Measurements from ENCODE around the gene USP25.
"Not testable (repeated sequence)": the region's sequence is repeated elsewhere in the genome, so short reads cannot be mapped to it uniquely, and the experiment has no call there.

USP25 gene

DNA sequence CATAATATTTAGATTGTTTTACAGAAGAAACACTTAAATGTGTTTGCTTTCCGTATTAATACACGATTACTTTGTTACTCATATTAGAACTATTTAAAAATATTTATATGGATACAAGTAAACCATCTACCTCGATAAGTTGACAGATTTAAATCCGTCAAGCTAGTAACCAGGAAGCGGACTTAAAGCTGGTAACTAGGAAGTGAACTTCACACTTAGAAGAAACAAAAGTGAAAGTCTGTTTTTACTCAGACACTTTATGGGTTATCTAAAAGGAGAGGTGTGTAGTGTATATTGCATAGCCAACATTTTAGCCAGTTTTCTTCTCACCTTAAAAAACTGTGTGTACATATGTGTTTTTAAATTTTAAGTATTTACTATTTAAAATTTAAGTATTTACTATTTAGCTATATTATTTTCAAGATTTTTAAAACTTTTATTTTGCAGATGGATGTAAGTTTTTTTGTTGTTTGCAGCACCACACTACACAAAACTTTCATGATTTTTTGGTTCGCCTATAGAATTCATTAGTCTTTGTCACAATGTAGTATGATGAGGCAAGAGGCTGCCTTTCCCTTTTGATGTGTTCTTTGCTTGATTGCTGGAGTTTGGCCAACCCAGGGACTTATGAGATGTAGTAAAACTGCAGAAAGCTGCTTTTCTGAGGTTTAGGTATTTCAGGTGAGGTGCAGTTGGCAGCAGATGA lies 2.7 kb downstream of the USP25 start:
- peaks cover 10% of the 10 kb centered on the region for H3K4me1 ChIP-seq (ENCODE audit: control insufficient read depth, insufficient read depth, low read length, unreplicated experiment)
- H3K4me3 ChIP-seq (ENCODE audit: low read depth, low read length): peak overlapping the region; percentile 88
- H3K27ac ChIP-seq (ENCODE audit: low read depth, low read length): no peak overlapping the region
- no peaks in the 10 kb centered on the region for H3K36me3 ChIP-seq (ENCODE audit: insufficient read depth, low read length)
- no peaks in the 10 kb centered on the region for H3K27me3 ChIP-seq (ENCODE audit: insufficient read depth, low read length)
- H2AFZ ChIP-seq (ENCODE audit: low read length, unreplicated experiment): no peak overlapping the region
- H3K79me2 ChIP-seq (ENCODE audit: control insufficient read depth, insufficient read depth, low read length, unreplicated experiment): peaks cover 66% of the 10 kb centered on the region

- no peak overlapping the region for H2AFZ ChIP-seq (ENCODE audit: low read length, unreplicated experiment)
- no peak overlapping the region for H3K27ac ChIP-seq (ENCODE audit: low read depth, low read length)
- H3K27me3 ChIP-seq (ENCODE audit: insufficient read depth, low read length): no peaks in the 10 kb centered on the region
- peak overlapping the region; percentile 88 for H3K4me3 ChIP-seq (ENCODE audit: low read depth, low read length)
- H3K36me3 ChIP-seq (ENCODE audit: insufficient read depth, low read length): no peaks in the 10 kb centered on the region
- H3K4me1 ChIP-seq (ENCODE audit: control insufficient read depth, insufficient read depth, low read length, unreplicated experiment): peaks cover 10% of the 10 kb centered on the region
- peaks cover 71% of the 10 kb centered on the region for H3K79me2 ChIP-seq (ENCODE audit: control insufficient read depth, insufficient read depth, low read length, unreplicated experiment)
Measured at GRCh38 chr21:15732996-15733329, 3.2 kb downstream of the USP25 start.

DNA sequence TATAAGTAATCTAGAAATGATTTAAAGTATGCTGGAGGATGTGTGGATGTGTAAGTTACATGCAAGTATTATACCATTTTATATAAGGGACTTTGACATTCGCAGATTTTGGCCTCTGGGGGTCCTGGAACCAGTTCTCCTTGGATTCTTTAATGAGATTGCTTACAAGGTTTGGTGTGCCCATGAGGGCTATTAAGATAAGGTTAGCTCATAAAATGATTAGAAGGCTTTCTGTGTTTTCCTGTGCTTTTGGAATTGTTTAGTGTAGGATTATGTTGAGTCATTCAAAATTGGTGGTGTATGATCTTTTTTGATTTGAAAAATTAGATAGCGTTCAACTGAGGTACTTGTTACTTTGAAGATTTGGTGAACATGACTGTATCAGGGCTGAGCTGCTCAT lies 5.6 kb downstream of the USP25 start:
- H2AFZ ChIP-seq (ENCODE audit: low read length, unreplicated experiment): no peak overlapping the region
- H3K27me3 ChIP-seq (ENCODE audit: insufficient read depth, low read length): no peaks in the 10 kb centered on the region
- peaks cover 16% of the 10 kb centered on the region for H3K4me1 ChIP-seq (ENCODE audit: control insufficient read depth, insufficient read depth, low read length, unreplicated experiment)
- H3K4me3 ChIP-seq (ENCODE audit: low read depth, low read length): peak overlapping the region; percentile 20; the same call in 1 of the 2 replicates
- peak overlapping the region; percentile 24; the same call in 1 of the 2 replicates for H3K27ac ChIP-seq (ENCODE audit: low read depth, low read length)
- H3K36me3 ChIP-seq (ENCODE audit: insufficient read depth, low read length): no peaks in the 10 kb centered on the region
- peaks cover 96% of the 10 kb centered on the region for H3K79me2 ChIP-seq (ENCODE audit: control insufficient read depth, insufficient read depth, low read length, unreplicated experiment)

DNA sequence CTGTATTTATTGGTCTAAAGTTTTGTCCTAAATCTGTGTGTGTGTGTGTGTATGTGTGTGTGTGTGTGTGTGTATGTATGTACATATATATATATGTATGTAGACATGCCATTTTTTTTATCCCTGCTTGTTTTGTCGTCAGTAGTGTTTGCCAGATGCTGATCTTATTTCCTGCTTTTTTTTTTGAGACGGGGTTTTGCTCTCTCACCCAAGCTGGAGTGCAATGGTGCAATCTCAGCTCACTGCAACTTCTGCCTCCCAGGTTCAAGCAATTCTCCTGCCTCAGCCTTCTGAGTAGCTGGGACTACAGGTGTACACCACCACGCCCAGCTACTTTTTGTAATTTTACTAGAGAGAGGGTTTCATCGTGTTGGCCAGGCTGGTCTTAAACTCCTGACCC lies 6.1 kb downstream of the USP25 start:
- not testable (repeated sequence) for H3K27me3 ChIP-seq (ENCODE audit: insufficient read depth, low read length); H2AFZ ChIP-seq (ENCODE audit: low read length, unreplicated experiment); H3K36me3 ChIP-seq (ENCODE audit: insufficient read depth, low read length)
- Histone ChIP-seq H3K4me1 (ENCODE audit: control insufficient read depth, insufficient read depth, low read length, unreplicated experiment) (peaks cover 18% of the 10 kb centered on the region), H3K79me2 (ENCODE audit: control insufficient read depth, insufficient read depth, low read length, unreplicated experiment) (peaks cover 94% of the 10 kb centered on the region), H3K4me3 (ENCODE audit: low read depth, low read length) (peak overlapping the region; percentile 67), H3K27ac (ENCODE audit: low read depth, low read length) (peak overlapping the region; percentile 24; the same call in 1 of the 2 replicates)

DNA sequence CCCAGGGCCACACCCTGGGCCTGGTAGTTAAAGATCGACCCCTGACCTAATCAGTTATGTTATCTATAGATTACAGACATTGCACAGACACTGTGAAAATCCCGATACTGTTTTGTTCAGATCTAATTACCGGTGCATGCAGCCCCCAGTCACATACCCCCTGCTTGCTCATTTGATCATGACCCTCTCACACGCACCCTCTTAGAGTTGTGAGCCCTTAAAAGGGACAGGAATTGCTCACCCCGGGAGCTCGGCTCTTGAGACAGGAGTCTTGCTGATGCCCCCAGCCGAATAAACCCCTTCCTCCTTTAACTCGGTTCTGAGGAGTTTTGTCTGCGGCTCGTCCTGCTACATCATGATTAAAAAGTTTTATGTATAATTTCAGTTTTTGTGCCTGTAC lies 9.0 kb downstream of the USP25 start:
- not testable (repeated sequence) for H3K27ac ChIP-seq (ENCODE audit: low read depth, low read length); H2AFZ ChIP-seq (ENCODE audit: low read length, unreplicated experiment); H3K27me3 ChIP-seq (ENCODE audit: insufficient read depth, low read length); H3K4me3 ChIP-seq (ENCODE audit: low read depth, low read length)
- H3K79me2 ChIP-seq (ENCODE audit: control insufficient read depth, insufficient read depth, low read length, unreplicated experiment): peaks cover 94% of the 10 kb centered on the region
- peaks cover 30% of the 10 kb centered on the region for H3K4me1 ChIP-seq (ENCODE audit: control insufficient read depth, insufficient read depth, low read length, unreplicated experiment)
- H3K36me3 ChIP-seq (ENCODE audit: insufficient read depth, low read length): peaks cover 12% of the 10 kb centered on the region

DNA sequence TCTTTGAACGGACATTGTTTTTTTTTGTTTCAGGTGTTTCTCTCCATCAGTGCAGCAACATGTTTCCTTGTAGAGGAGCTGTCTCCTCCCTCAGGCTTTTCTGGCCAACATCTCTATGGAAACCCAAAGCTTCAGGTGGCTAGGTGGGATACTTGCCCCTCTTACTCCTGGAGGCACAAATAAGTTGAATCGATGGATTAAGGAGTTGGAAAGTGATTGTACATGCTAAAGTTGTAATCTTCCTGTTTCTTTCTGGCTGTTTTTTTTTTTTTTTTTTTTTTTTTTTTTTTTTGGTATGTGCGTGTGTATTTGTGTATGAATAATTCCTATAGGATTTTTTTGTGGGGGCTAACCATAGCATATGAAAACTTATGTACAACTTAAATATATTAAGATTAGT lies 10.6 kb downstream of the USP25 start:
- Histone ChIP-seq H3K36me3 (ENCODE audit: insufficient read depth, low read length) (peaks cover 12% of the 10 kb centered on the region), H3K27ac (ENCODE audit: low read depth, low read length) (no peak overlapping the region), H3K79me2 (ENCODE audit: control insufficient read depth, insufficient read depth, low read length, unreplicated experiment) (peaks cover 93% of the 10 kb centered on the region), H3K27me3 (ENCODE audit: insufficient read depth, low read length) (no peaks in the 10 kb centered on the region), H3K4me3 (ENCODE audit: low read depth, low read length) (no peak overlapping the region), H2AFZ (ENCODE audit: low read length, unreplicated experiment) (no peak overlapping the region), H3K4me1 (ENCODE audit: control insufficient read depth, insufficient read depth, low read length, unreplicated experiment) (peaks cover 27% of the 10 kb centered on the region)

- no peak overlapping the region for H2AFZ ChIP-seq (ENCODE audit: low read length, unreplicated experiment)
- H3K79me2 ChIP-seq (ENCODE audit: control insufficient read depth, insufficient read depth, low read length, unreplicated experiment): peaks cover 94% of the 10 kb centered on the region
- peaks cover 12% of the 10 kb centered on the region for H3K36me3 ChIP-seq (ENCODE audit: insufficient read depth, low read length)
- no peak overlapping the region for H3K27ac ChIP-seq (ENCODE audit: low read depth, low read length)
- H3K4me1 ChIP-seq (ENCODE audit: control insufficient read depth, insufficient read depth, low read length, unreplicated experiment): peaks cover 24% of the 10 kb centered on the region
- no peaks in the 10 kb centered on the region for H3K27me3 ChIP-seq (ENCODE audit: insufficient read depth, low read length)
- H3K4me3 ChIP-seq (ENCODE audit: low read depth, low read length): no peak overlapping the region
Measured at GRCh38 chr21:15741510-15741909, 11.7 kb downstream of the USP25 start.

DNA sequence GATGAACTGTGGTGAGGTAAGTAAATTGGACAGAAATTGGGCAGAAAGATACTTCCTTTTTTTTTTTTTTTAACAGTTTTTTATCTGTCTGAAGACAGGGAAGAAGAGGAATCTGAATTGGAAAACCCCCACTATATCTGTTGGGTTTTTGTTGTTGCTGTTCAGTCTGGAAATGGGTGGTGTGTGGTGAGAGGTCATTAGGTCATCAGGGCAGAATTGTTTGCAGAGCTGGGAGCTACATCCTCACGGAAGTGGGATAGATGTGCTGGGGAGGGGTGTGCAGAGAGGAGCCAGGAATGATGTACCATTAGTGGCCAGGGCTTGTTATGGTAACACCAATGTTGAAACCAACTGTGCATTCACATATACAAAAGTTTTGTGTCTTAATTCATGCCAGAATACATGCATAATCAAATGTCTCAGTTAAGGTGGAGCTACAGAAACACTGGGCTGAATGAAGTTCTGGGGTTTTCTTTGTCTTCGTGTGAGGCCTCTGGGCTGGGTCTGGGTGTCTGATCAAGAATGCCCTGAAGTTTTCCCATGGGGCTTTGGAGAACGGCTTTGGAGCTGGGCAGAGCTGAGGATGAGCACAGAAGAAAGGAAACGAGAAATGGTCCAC lies 12.4 kb downstream of the USP25 start:
- Histone ChIP-seq H3K4me3 (ENCODE audit: low read depth, low read length) (no peak overlapping the region), H3K36me3 (ENCODE audit: insufficient read depth, low read length) (peaks cover 12% of the 10 kb centered on the region), H2AFZ (ENCODE audit: low read length, unreplicated experiment) (no peak overlapping the region), H3K27ac (ENCODE audit: low read depth, low read length) (no peak overlapping the region), H3K79me2 (ENCODE audit: control insufficient read depth, insufficient read depth, low read length, unreplicated experiment) (peaks cover 94% of the 10 kb centered on the region), H3K4me1 (ENCODE audit: control insufficient read depth, insufficient read depth, low read length, unreplicated experiment) (peaks cover 24% of the 10 kb centered on the region), H3K27me3 (ENCODE audit: insufficient read depth, low read length) (no peaks in the 10 kb centered on the region)

DNA sequence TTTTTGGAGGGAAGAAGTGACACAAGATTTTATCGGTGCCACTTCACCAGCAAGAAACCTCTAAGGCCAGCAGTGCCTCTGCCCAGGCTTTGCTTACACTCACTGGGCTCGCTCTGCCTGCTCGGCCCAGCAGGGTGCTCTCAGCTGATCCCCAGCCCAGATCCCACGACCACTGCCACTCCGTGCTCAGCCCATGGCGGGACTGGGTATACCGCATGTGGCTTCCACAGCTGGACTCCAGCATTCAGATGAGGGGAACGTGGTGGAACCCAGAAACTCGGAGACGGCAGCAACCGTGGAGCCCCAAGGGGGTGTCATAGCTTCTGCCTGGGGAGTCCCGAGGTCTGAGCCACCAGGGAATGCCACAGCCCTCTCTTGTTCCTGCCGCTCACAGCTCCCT lies 12.9 kb downstream of the USP25 start:
- H3K4me1 ChIP-seq (ENCODE audit: control insufficient read depth, insufficient read depth, low read length, unreplicated experiment): peaks cover 24% of the 10 kb centered on the region
- peaks cover 12% of the 10 kb centered on the region for H3K36me3 ChIP-seq (ENCODE audit: insufficient read depth, low read length)
- peaks cover 92% of the 10 kb centered on the region for H3K79me2 ChIP-seq (ENCODE audit: control insufficient read depth, insufficient read depth, low read length, unreplicated experiment)
- H3K27ac ChIP-seq (ENCODE audit: low read depth, low read length): no peak overlapping the region
- H3K27me3 ChIP-seq (ENCODE audit: insufficient read depth, low read length): no peaks in the 10 kb centered on the region
- H2AFZ ChIP-seq (ENCODE audit: low read length, unreplicated experiment): no peak overlapping the region
- no peak overlapping the region for H3K4me3 ChIP-seq (ENCODE audit: low read depth, low read length)

- Histone ChIP-seq H3K4me1 (ENCODE audit: control insufficient read depth, insufficient read depth, low read length, unreplicated experiment) (peaks cover 24% of the 10 kb centered on the region), H3K27ac (ENCODE audit: low read depth, low read length) (no peak overlapping the region)
Measured at GRCh38 chr21:15743593-15743992, 13.8 kb downstream of the USP25 start.

DNA sequence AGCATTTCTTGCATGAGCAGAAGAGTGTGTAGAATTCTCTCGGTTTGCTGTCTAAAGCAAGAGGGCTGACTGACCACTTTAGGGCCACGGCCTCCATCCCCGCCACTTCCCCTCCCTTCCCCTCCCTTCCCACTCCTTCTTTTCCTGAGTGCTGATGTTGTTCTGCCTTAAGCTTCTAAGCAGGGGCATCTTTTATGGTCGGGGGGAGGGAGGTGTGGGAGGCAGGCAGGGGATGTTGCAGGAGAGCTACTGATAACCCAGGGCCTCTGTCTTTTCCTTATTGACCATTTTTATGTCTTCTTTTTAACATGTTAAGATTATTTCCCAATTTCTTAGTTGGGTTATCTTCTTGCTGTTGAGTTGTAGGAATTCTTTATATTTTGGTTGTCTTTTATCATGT lies 15.1 kb downstream of the USP25 start:
- no peak overlapping the region for H2AFZ ChIP-seq (ENCODE audit: low read length, unreplicated experiment)
- no peak overlapping the region for H3K27ac ChIP-seq (ENCODE audit: low read depth, low read length)
- no peaks in the 10 kb centered on the region for H3K27me3 ChIP-seq (ENCODE audit: insufficient read depth, low read length)
- no peak overlapping the region for H3K4me3 ChIP-seq (ENCODE audit: low read depth, low read length)
- H3K4me1 ChIP-seq (ENCODE audit: control insufficient read depth, insufficient read depth, low read length, unreplicated experiment): peaks cover 34% of the 10 kb centered on the region
- peaks cover 91% of the 10 kb centered on the region for H3K79me2 ChIP-seq (ENCODE audit: control insufficient read depth, insufficient read depth, low read length, unreplicated experiment)
- peaks cover 12% of the 10 kb centered on the region for H3K36me3 ChIP-seq (ENCODE audit: insufficient read depth, low read length)

More at GRCh38 chr21:15743593-15743992, 13.8 kb downstream of the USP25 start:
- Histone ChIP-seq H3K4me3 (ENCODE audit: low read depth, low read length) (no peak overlapping the region), H3K36me3 (ENCODE audit: insufficient read depth, low read length) (peaks cover 12% of the 10 kb centered on the region), H3K79me2 (ENCODE audit: control insufficient read depth, insufficient read depth, low read length, unreplicated experiment) (peaks cover 91% of the 10 kb centered on the region), H2AFZ (ENCODE audit: low read length, unreplicated experiment) (no peak overlapping the region), H3K27me3 (ENCODE audit: insufficient read depth, low read length) (no peaks in the 10 kb centered on the region)

Data from ACC112 (cell line).